T-helper 1 cell treated with Interleukin-12 subunit alpha and Interleukin-12 subunit beta and Interleukin-4 antibody, amounts not matched to agents 30 μg/mL and 1 μg/mL, for 36 hours (primary cell): ENCODE measurements around the gene HDAC9.

Source experiments
- H3K27ac Mint-ChIP-seq: one replicate; pipeline ENCODE4 v1.8.0; 2021; ENCODE audit warnings: mild to moderate bottlenecking, mixed read lengths
- H3K27me3 Mint-ChIP-seq: one replicate; pipeline ENCODE4 v1.8.0; 2021; ENCODE audit warnings: low read depth, mixed read lengths
- H3K36me3 Mint-ChIP-seq: one replicate; pipeline ENCODE4 v1.8.0; 2021; ENCODE audit warnings: low read depth, mixed read lengths
- H3K4me1 Mint-ChIP-seq: one replicate; pipeline ENCODE4 v1.8.0; 2021; ENCODE audit warnings: low read depth, mixed read lengths
- H3K4me3 Mint-ChIP-seq: one replicate; pipeline ENCODE4 v1.8.0; 2021; ENCODE audit warnings: mild to moderate bottlenecking, moderate library complexity, mixed read lengths
- H3K9me3 Mint-ChIP-seq: one replicate; pipeline ENCODE4 v1.8.0; 2021; ENCODE audit warnings: mixed read lengths

HDAC9 gene

GRCh38 chr7:18548534-18548933, 53.0 kb downstream of the HDAC9 start:
- no peaks in the 10 kb centered on the region for H3K9me3 Mint-ChIP-seq

GRCh38 chr7:18550574-18550973, 55.0 kb downstream of the HDAC9 start:
- no peaks in the 10 kb centered on the region for H3K36me3 Mint-ChIP-seq
- H3K27ac Mint-ChIP-seq, result no peak overlapping the region
- no peaks in the 10 kb centered on the region for H3K27me3 Mint-ChIP-seq
- H3K4me1 Mint-ChIP-seq, result no peaks in the 10 kb centered on the region
- H3K4me3 Mint-ChIP-seq, result no peak overlapping the region
- H3K9me3 Mint-ChIP-seq, result no peaks in the 10 kb centered on the region

More at GRCh38 chr7:18548534-18548933, 53.0 kb downstream of the HDAC9 start:
- Mint-ChIP-seq H3K27me3 (no peaks in the 10 kb centered on the region), H3K4me1 (no peaks in the 10 kb centered on the region), H3K4me3 (no peak overlapping the region), H3K36me3 (no peaks in the 10 kb centered on the region), H3K27ac (no peak overlapping the region)

- Mint-ChIP-seq H3K4me3 (no peak overlapping the region), H3K27me3 (no peaks in the 10 kb centered on the region), H3K9me3 (no peaks in the 10 kb centered on the region), H3K27ac (no peak overlapping the region), H3K36me3 (no peaks in the 10 kb centered on the region), H3K4me1 (no peaks in the 10 kb centered on the region)
Observed at GRCh38 chr7:18552316-18552916, 56.9 kb downstream of the HDAC9 start.

GRCh38 chr7:18552943-18553604, 57.5 kb downstream of the HDAC9 start:
- H3K36me3 Mint-ChIP-seq, result no peaks in the 10 kb centered on the region
- no peaks in the 10 kb centered on the region for H3K9me3 Mint-ChIP-seq
- no peak overlapping the region for H3K27ac Mint-ChIP-seq
- H3K4me1 Mint-ChIP-seq, result no peaks in the 10 kb centered on the region
- no peak overlapping the region for H3K4me3 Mint-ChIP-seq
- H3K27me3 Mint-ChIP-seq, result no peaks in the 10 kb centered on the region

- H3K4me3 Mint-ChIP-seq, result no peak overlapping the region
- H3K27me3 Mint-ChIP-seq, result no peaks in the 10 kb centered on the region
- H3K27ac Mint-ChIP-seq, result no peak overlapping the region
- no peaks in the 10 kb centered on the region for H3K4me1 Mint-ChIP-seq
- H3K36me3 Mint-ChIP-seq, result no peaks in the 10 kb centered on the region
- H3K9me3 Mint-ChIP-seq, result no peaks in the 10 kb centered on the region
Observed at GRCh38 chr7:18553605-18554003, 58.1 kb downstream of the HDAC9 start.

GRCh38 chr7:18555120-18555519, 59.6 kb downstream of the HDAC9 start:
- Mint-ChIP-seq H3K4me3 (no peak overlapping the region), H3K9me3 (no peaks in the 10 kb centered on the region), H3K36me3 (no peaks in the 10 kb centered on the region), H3K27ac (no peak overlapping the region), H3K27me3 (no peaks in the 10 kb centered on the region), H3K4me1 (no peaks in the 10 kb centered on the region)

- H3K27ac Mint-ChIP-seq, result no peak overlapping the region
Observed at GRCh38 chr7:18555968-18556367, 60.4 kb downstream of the HDAC9 start.

GRCh38 chr7:18558503-18558902, 63.0 kb downstream of the HDAC9 start:
- Mint-ChIP-seq H3K27me3 (no peaks in the 10 kb centered on the region), H3K27ac (no peak overlapping the region), H3K4me1 (no peaks in the 10 kb centered on the region), H3K36me3 (no peaks in the 10 kb centered on the region), H3K9me3 (no peaks in the 10 kb centered on the region), H3K4me3 (no peak overlapping the region)

More at GRCh38 chr7:18555968-18556367, 60.4 kb downstream of the HDAC9 start:
- Mint-ChIP-seq H3K36me3 (no peaks in the 10 kb centered on the region), H3K9me3 (no peaks in the 10 kb centered on the region), H3K27me3 (no peaks in the 10 kb centered on the region), H3K4me3 (no peak overlapping the region), H3K4me1 (no peaks in the 10 kb centered on the region)

- Mint-ChIP-seq H3K4me1 (no peaks in the 10 kb centered on the region), H3K4me3 (no peak overlapping the region), H3K27me3 (no peaks in the 10 kb centered on the region), H3K9me3 (no peaks in the 10 kb centered on the region), H3K27ac (no peak overlapping the region), H3K36me3 (no peaks in the 10 kb centered on the region)
Observed at GRCh38 chr7:18558910-18559309, 63.4 kb downstream of the HDAC9 start.

- Mint-ChIP-seq H3K9me3 (no peaks in the 10 kb centered on the region), H3K27me3 (no peaks in the 10 kb centered on the region), H3K4me3 (no peak overlapping the region)
Observed at GRCh38 chr7:18559756-18560155, 64.2 kb downstream of the HDAC9 start.

GRCh38 chr7:18564779-18565178, 69.2 kb downstream of the HDAC9 start:
- H3K36me3 Mint-ChIP-seq, result no peaks in the 10 kb centered on the region
- no peak overlapping the region for H3K4me3 Mint-ChIP-seq
- no peaks in the 10 kb centered on the region for H3K27me3 Mint-ChIP-seq
- no peaks in the 10 kb centered on the region for H3K9me3 Mint-ChIP-seq
- H3K27ac Mint-ChIP-seq, result no peak overlapping the region
- H3K4me1 Mint-ChIP-seq, result no peaks in the 10 kb centered on the region

More at GRCh38 chr7:18559756-18560155, 64.2 kb downstream of the HDAC9 start:
- Mint-ChIP-seq H3K36me3 (no peaks in the 10 kb centered on the region), H3K4me1 (no peaks in the 10 kb centered on the region), H3K27ac (no peak overlapping the region)

- Mint-ChIP-seq H3K36me3 (no peaks in the 10 kb centered on the region), H3K27me3 (no peaks in the 10 kb centered on the region), H3K4me1 (no peaks in the 10 kb centered on the region), H3K9me3 (no peaks in the 10 kb centered on the region), H3K4me3 (no peak overlapping the region), H3K27ac (no peak overlapping the region)
Observed at GRCh38 chr7:18565337-18565736, 69.8 kb downstream of the HDAC9 start.

GRCh38 chr7:18566205-18566604, 70.7 kb downstream of the HDAC9 start:
- H3K27me3 Mint-ChIP-seq, result no peaks in the 10 kb centered on the region

GRCh38 chr7:18566829-18567228, 71.3 kb downstream of the HDAC9 start:
- Mint-ChIP-seq H3K27me3 (no peaks in the 10 kb centered on the region), H3K4me1 (no peaks in the 10 kb centered on the region), H3K4me3 (no peak overlapping the region), H3K36me3 (no peaks in the 10 kb centered on the region), H3K9me3 (no peaks in the 10 kb centered on the region), H3K27ac (no peak overlapping the region)

More at GRCh38 chr7:18566205-18566604, 70.7 kb downstream of the HDAC9 start:
- H3K36me3 Mint-ChIP-seq, result no peaks in the 10 kb centered on the region
- no peaks in the 10 kb centered on the region for H3K4me1 Mint-ChIP-seq
- no peak overlapping the region for H3K4me3 Mint-ChIP-seq
- no peak overlapping the region for H3K27ac Mint-ChIP-seq
- no peaks in the 10 kb centered on the region for H3K9me3 Mint-ChIP-seq

- Mint-ChIP-seq H3K27ac (no peak overlapping the region), H3K4me3 (no peak overlapping the region), H3K9me3 (no peaks in the 10 kb centered on the region), H3K36me3 (no peaks in the 10 kb centered on the region), H3K27me3 (no peaks in the 10 kb centered on the region), H3K4me1 (no peaks in the 10 kb centered on the region)
Observed at GRCh38 chr7:18570441-18570840, 74.9 kb downstream of the HDAC9 start.
